ENCODE results near the gene DSC3. TPM values are rescaled to one million over a fixed set of nuclear protein-coding genes. Genes with fewer than 3 reads are reported as not detected.
"Not testable (repeated sequence)": the region's sequence is repeated elsewhere in the genome, so short reads cannot be mapped to it uniquely, and the experiment has no call there.

DSC3 gene
- total RNA-seq, 1 donor, result not detected

GRCh38 chr18:30982285-30982992 lies 60.1 kb downstream of the DSC3 start:
- DNase-seq (ENCODE audit: low read depth in 2 of 3, low spot score in 2 of 3), result no peak

DNA sequence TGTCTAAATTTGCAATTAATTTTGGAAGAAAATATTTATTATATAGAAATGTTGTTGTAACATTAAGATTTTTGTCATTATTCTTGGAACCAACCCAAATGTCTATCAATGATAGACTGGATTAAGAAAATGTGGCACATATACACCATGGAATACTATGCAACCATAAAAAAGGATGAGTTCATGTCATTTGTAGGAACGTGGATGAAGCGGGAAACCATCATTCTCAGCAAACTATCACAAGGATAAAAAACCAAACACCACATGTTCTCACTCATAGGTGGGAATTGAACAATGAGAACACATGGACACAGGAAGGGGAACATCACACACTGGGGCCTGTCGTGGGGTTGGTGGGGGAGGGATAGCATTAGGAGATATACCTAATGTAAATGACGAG lies 64.5 kb downstream of the DSC3 start:
- not testable (repeated sequence) for DNase-seq (ENCODE audit: low read depth in 2 of 3, low spot score in 2 of 3)

GRCh38 chr18:30971338-30971956 lies 71.1 kb downstream of the DSC3 start:
- peak in 2 of 3 donors; percentile 6 to 45 for DNase-seq (ENCODE audit: low read depth in 2 of 3, low spot score in 2 of 3)

DNA sequence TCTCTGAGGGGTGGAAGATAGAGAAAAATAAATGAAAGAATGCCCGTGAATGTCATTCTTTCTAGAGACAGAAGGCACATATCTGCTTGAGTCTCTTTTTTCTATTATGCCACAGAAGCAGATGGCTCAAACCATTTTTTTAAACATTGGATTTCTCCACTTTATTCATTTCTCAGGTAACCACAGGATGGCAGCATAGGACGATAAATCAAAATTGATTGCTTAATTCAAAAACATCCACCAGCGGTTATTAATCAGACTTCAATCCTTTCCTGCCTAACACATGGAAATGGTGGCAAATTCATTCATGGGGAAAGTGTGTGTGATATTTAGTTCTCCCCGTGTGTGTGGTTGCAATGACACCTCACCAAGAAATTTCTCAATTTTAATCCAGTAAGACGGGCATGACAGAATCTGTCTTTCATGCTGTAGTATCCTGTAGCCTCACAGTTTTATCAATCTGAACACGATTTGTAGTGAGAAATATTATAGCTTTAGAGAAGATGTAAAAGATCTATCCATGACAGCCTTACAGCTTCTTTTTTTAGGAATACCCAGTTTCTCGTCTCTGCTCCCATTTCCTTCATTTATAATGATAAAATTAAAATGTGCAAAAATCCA lies 72.2 kb downstream of the DSC3 start:
- peak in 2 of 3 donors; percentile 18 to 51 for DNase-seq (ENCODE audit: low read depth in 2 of 3, low spot score in 2 of 3)

- DNase-seq (ENCODE audit: low read depth in 2 of 3, low spot score in 2 of 3), result no peak
Observed at GRCh38 chr18:30969670-30970170, 72.8 kb downstream of the DSC3 start.

DNA sequence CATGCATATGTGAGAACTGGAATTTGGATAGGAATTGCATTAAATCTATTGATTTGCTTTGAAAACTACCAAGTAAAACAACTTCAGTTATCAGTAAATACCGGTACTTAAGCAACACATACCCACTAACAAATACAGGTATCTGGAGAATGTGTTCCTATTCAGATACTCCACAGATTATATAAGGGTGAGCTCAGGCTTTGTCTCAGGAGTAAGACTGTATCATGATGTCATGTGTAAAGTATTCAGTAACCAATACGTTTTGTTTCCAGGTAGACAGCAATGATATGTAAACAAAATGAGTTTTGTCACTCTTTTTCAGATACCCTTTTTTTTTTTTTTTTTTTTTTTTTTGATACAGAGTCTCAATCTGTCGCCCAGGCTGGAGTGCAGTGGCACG lies 74.8 kb downstream of the DSC3 start:
- DNase-seq (ENCODE audit: low read depth in 2 of 3, low spot score in 2 of 3), result no peak

DNA sequence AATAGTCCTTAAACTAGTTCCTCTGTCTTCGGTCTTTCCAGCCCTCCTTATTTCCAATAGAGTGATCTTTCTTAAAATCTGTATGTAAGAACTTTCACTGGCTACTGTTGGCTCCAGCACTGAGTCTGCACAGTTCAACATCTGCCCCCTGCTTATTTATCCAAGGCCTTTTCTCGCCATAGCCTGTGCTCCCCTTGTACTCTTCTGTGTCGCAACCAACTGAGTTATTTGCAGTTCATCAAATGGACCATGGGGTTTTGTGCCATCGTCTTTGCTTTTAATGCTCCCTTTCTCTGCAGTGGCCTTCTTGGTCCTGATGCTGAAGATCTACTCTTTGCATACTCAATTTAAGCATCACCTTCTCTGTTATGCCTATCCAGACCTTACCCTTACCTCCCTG lies 77.3 kb downstream of the DSC3 start:
- DNase-seq (ENCODE audit: low read depth in 2 of 3, low spot score in 2 of 3), result no peak

- no peak for DNase-seq (ENCODE audit: low read depth in 2 of 3, low spot score in 2 of 3)
Observed at GRCh38 chr18:30960661-30961060, 81.9 kb downstream of the DSC3 start.

DNA sequence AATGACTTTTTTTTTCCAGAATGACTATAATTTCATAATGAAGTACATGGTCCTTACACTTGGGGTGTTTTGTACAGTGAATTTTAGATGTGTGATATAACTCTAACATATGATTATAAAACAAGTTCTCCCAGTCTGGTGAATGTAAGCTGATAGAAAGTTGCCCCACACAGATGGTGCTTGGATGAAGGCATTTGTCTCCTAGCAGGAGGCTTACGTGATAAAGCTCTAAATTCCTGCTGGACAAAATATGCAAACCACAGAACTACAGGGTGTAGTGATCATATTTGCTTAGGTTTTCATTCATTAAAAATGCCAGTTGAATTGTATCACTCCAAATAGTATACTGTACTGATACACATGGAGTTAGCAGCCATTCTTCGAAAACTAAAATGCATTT lies 85.5 kb downstream of the DSC3 start:
- no peak for DNase-seq (ENCODE audit: low read depth in 2 of 3, low spot score in 2 of 3)

- DNase-seq (ENCODE audit: low read depth in 2 of 3, low spot score in 2 of 3), result no peak
Observed at GRCh38 chr18:30954262-30954661, 88.3 kb downstream of the DSC3 start.

DNA sequence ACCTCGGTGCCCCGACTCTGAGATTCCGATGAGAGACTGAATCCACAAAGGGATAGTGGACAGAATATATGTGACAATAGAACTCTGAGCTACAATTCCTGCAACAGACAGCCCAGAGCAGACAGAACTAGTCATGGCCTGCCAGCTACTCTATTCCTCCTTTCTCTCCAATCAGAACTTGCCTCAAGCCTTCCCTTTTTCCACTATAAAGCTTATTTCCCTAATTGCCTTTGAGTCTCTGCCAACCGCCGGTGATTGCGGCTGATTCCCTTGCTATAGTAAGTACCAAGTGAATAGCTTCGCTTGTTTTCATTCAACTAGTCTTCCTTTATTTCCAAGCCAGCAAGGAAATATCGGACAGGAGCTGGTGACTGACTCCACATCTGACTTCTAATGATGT lies 96.8 kb downstream of the DSC3 start:
- no peak for DNase-seq (ENCODE audit: low read depth in 2 of 3, low spot score in 2 of 3)

DNA sequence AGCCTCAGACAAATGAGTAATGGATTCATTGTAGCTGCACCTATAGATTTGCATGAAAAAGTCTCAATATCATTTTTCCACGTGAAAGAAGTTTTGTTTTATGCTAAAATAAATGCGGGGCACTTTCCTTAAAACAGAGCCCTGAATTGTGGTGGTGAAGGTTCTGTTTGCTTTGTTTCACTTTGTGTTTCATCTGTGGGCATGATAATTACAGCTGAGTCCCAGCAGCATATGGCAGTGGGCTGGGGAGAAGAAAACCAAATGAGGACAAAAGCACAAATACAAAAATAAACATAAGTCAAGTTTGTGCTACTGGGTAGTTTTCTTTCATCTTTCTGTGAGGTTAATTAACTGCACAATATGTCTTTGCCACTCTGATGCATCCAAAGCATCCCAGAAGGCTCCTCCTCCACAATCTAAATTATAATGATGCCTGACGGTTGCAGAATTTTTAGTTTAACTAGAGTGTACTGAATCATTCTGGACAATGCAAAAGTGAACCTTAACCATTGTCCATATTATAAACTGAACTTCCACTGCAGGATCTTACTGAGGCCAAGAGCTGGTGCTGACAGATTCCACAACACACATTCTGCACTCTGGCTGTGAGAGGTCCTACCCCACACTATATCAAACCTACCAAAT lies 97.6 kb downstream of the DSC3 start:
- DNase-seq (ENCODE audit: low read depth in 2 of 3, low spot score in 2 of 3), result no peak

DNA sequence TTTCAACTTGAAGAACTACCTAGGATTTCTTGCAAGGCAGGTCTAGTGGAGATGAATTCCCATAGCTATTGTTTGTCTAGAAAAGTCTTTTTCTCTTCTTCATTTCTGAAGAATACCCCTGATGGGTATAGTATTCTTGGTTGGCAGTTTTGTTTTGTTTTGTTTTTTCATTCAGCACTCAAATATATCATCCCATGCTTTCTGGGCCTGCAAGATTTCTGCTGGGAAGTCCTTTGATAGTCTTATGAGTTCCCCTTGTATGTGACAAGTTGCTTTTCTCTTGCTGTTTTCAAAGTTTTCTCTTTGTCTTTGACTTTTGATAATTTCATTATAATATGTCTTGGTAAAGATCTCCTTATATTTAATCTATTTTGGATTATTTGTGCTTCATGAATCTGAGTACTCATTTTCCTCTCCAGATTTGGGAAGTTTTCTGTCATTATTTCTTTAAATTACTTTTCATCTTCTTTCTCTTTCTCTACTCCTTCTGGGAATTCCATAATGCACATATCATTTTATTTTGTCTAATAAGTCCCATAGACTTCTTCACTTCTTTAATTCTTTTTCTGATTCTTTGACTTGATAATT lies 101.5 kb downstream of the DSC3 start:
- DNase-seq (ENCODE audit: low read depth in 2 of 3, low spot score in 2 of 3), result no peak

Small RNAs within 50 kb of the gene (small RNA-seq; reads per million reads assigned to genes)
- not detected for gene RNU6-857P

Other genes starting within 250 kb of the DSC3 start
- 0.27 TPM for gene DSC2, start 59.7 kb upstream of the DSC3 start, total RNA-seq
- gene DSC1, start 120.1 kb upstream of the DSC3 start, total RNA-seq, result not detected

Data from hematopoietic multipotent progenitor cell (in vitro differentiated cells).